CD8-positive, alpha-beta memory T cell (primary cell): ENCODE results near the gene NPTXR. TPM values are rescaled to one million over a fixed set of nuclear protein-coding genes. Genes with fewer than 3 reads are reported as not detected.
A peak's percentile ranks its signal among the peaks of the same experiment; 100 is the strongest.

Experiments used
- CTCF ChIA-PET: fragments of 350-600 bp; sonication (Branson Sonifier 250); formaldehyde crosslinking; loops from one replicate; lab custom pipeline; 2021; ENCODE audit warnings: antibody characterized with exemption; lab: Charles Lee
- POLR2A ChIA-PET: fragments of 350-600 bp; sonication (Branson Sonifier 250); formaldehyde crosslinking; loops from one replicate; lab custom pipeline; 2021; ENCODE audit warnings: antibody characterized with exemption; lab: Charles Lee
- DNase-seq, 5 donors: peaks; one replicate each; pipeline versions ENCODE4 v3.0.0 to v3.0.0-alpha.2; 2020 to 2022; ENCODE audit warnings: mixed read lengths in 1 of 5
- H3K27ac ChIP-seq: one replicate; pipeline ENCODE4 v1.7.0; 2013; ENCODE audit warnings: low read depth, mild to moderate bottlenecking, low read length, moderate library complexity
- H3K27me3 ChIP-seq: 2 replicates; pipeline ENCODE4 v1.7.0; 2013; ENCODE audit warnings: low read length, mild to moderate bottlenecking; ENCODE audit not compliant: insufficient read depth, poor library complexity, severe bottlenecking
- H3K36me3 ChIP-seq: 2 replicates; pipeline ENCODE4 v1.7.0; 2013; ENCODE audit warnings: mild to moderate bottlenecking, low read length, moderate library complexity; ENCODE audit not compliant: insufficient read depth
- H3K4me1 ChIP-seq: 2 replicates; pipeline ENCODE4 v1.7.0; 2013; ENCODE audit warnings: mild to moderate bottlenecking, low read length, moderate library complexity; ENCODE audit not compliant: insufficient read depth
- H3K4me3 ChIP-seq: 2 replicates; pipeline ENCODE4 v1.7.0; 2013; ENCODE audit warnings: mild to moderate bottlenecking, low read length
- H3K9me3 ChIP-seq: 2 replicates; pipeline ENCODE4 v1.7.0; 2013; ENCODE audit warnings: mild to moderate bottlenecking, low read length
- H3K27ac Mint-ChIP-seq, 8 donors: one replicate each; pipeline ENCODE4 v1.8.0; 2020 to 2021; ENCODE audit warnings: mixed read lengths in 8 of 8, mild to moderate bottlenecking in 6 of 8, inconsistent platforms in 3 of 8, moderate library complexity in 3 of 8
- H3K27me3 Mint-ChIP-seq, 2 donors: one replicate each; pipeline ENCODE4 v1.8.0; 2020 to 2021; ENCODE audit warnings: mixed read lengths in 2 of 2, mild to moderate bottlenecking in 1 of 2, moderate library complexity in 1 of 2
- H3K36me3 Mint-ChIP-seq, 3 donors: one replicate each; pipeline ENCODE4 v1.8.0; 2020 to 2021; ENCODE audit warnings: mixed read lengths in 3 of 3, inconsistent platforms in 1 of 3, mild to moderate bottlenecking in 1 of 3
- H3K4me1 Mint-ChIP-seq, 3 donors: one replicate each; pipeline ENCODE4 v1.8.0; 2020 to 2021; ENCODE audit warnings: mixed read lengths in 3 of 3, inconsistent platforms in 1 of 3, mild to moderate bottlenecking in 1 of 3
- H3K4me3 Mint-ChIP-seq, 7 donors: one replicate each; pipeline ENCODE4 v1.8.0; 2020 to 2021; ENCODE audit warnings: mixed read lengths in 7 of 7, mild to moderate bottlenecking in 6 of 7, moderate library complexity in 4 of 7, inconsistent platforms in 2 of 7
- H3K9me3 Mint-ChIP-seq, 5 donors: one replicate each; pipeline ENCODE4 v1.8.0; 2020 to 2022; ENCODE audit warnings: mixed read lengths in 5 of 5, mild to moderate bottlenecking in 3 of 5, moderate library complexity in 2 of 5, inconsistent platforms in 1 of 5
- polyA plus RNA-seq: library from polyadenylated mRNA; unstranded; fragments of 300-500 nt; fragmentation: Illumina TruSeq; gene quantifications from one replicate; pipeline ENCODE4 v1.2.3, GENCODE V29; 2021
- total RNA-seq, 2 experiments: library from RNA; stranded (reverse); gene quantifications; one replicate each; pipeline ENCODE4 v1.2.3, GENCODE V29; 2021

NPTXR gene
- total and polyA plus RNA-seq, 3 experiments from 2014 or later, result 1.0 to 6.3 (median 5.9) TPM

DNA sequence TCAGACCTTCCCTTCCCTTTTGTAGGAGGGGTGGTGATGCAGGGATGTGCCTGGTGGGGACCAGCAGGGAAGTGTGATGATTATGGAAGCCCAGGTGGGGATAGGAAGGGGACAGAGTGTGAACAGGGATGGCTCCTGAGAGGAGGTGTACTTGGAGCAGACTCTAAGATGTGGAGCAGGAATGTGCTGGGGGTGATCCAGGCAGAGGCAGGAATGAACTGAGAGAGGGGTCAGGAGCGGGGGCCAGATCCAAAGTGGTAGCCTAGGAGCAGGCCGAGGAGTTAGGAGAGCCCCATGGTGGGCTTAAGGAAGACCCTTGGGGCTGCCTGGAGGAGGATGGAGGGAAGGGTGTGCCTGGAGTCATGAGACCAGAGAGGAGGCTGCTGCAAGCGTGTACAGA, 3.7 kb downstream of the NPTXR start:
- POLR2A ChIA-PET, result no interaction called here
- CTCF ChIA-PET, result no interaction called here
- Histone ChIP-seq H3K27me3 (no peaks in the 10 kb centered on the region), H3K4me1 (peaks cover 20% of the 10 kb centered on the region), H3K4me3 (no peak overlapping the region), H3K27ac (no peak overlapping the region), H3K9me3 (no peaks in the 10 kb centered on the region), H3K36me3 (no peaks in the 10 kb centered on the region)
- H3K36me3 Mint-ChIP-seq, result peaks cover 0 to 6% (median 5%) of the 10 kb centered on the region in 3 donors
- H3K4me3 Mint-ChIP-seq, result peak overlapping the region in 2 of 7 donors; percentile 49 to 66
- peaks cover 21 to 38% (median 37%) of the 10 kb centered on the region in 3 donors for H3K4me1 Mint-ChIP-seq
- no peaks in the 10 kb centered on the region for H3K9me3 Mint-ChIP-seq
- H3K27ac Mint-ChIP-seq, result peak overlapping the region in 3 of 8 donors; percentile 19 to 67 (median 27)
- DNase-seq, result no peak
- H3K27me3 Mint-ChIP-seq, result peaks cover 7 to 11% of the 10 kb centered on the region in 2 donors

DNA sequence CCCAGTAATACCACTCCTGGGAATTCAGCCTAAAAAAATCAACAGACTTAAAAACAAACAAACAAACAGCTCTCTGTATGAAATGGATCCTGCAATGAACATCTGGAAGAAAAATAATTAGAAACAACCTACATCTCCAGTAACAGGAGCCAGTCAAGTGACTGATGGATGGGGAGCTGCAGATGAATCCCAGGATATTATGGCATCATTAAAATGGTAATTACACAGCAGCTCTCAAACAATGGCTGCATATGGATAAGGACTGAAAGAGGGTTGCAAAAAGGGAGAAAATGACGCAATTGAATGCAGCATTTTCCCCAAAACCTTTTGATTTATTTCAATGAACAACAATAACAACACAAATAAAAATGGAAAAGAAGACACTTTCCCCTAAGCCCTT, 4.1 kb downstream of the NPTXR start:
- H3K27me3 ChIP-seq, result no peaks in the 10 kb centered on the region
- no peaks in the 10 kb centered on the region for H3K36me3 ChIP-seq
- H3K27me3 Mint-ChIP-seq, result peaks cover 7 to 11% of the 10 kb centered on the region in 2 donors
- peak overlapping the region in 3 of 8 donors; percentile 17 to 67 (median 27) for H3K27ac Mint-ChIP-seq
- no peak for DNase-seq
- H3K4me1 Mint-ChIP-seq, result peaks cover 21 to 38% (median 37%) of the 10 kb centered on the region in 3 donors
- H3K9me3 Mint-ChIP-seq, result no peaks in the 10 kb centered on the region
- peaks cover 20% of the 10 kb centered on the region for H3K4me1 ChIP-seq
- no peak overlapping the region for H3K4me3 ChIP-seq
- ChIA-PET CTCF (no interaction called here), POLR2A (no interaction called here)
- H3K9me3 ChIP-seq, result no peaks in the 10 kb centered on the region
- H3K27ac ChIP-seq, result no peak overlapping the region
- peaks cover 0 to 6% (median 5%) of the 10 kb centered on the region in 3 donors for H3K36me3 Mint-ChIP-seq
- H3K4me3 Mint-ChIP-seq, result peak overlapping the region in 3 of 7 donors; percentile 34 to 56 (median 49)

- Mint-ChIP-seq H3K4me1 (peaks cover 16 to 29% (median 27%) of the 10 kb centered on the region in 3 donors), H3K27me3 (peaks cover 4 to 9% of the 10 kb centered on the region in 2 donors), H3K9me3 (no peaks in the 10 kb centered on the region), H3K36me3 (peaks cover 0 to 6% (median 3%) of the 10 kb centered on the region in 3 donors), H3K4me3 (peak overlapping the region in 1 of 7 donors; percentile 16), H3K27ac (peak overlapping the region in 1 of 8 donors; percentile 64)
- Histone ChIP-seq H3K36me3 (no peaks in the 10 kb centered on the region), H3K4me3 (no peak overlapping the region), H3K27ac (no peak overlapping the region), H3K9me3 (no peaks in the 10 kb centered on the region), H3K27me3 (no peaks in the 10 kb centered on the region), H3K4me1 (peaks cover 9% of the 10 kb centered on the region)
- ChIA-PET CTCF (interaction anchor here (1.1 kb wide), 1 partner anchor 9 kb away, joined by 3 read pairs; no protein-coding TSS in a partner anchor), POLR2A (no interaction called here)
- DNase-seq, result no peak
Measured at GRCh38 chr22:38837414-38837928, 6.4 kb downstream of the NPTXR start.

DNA sequence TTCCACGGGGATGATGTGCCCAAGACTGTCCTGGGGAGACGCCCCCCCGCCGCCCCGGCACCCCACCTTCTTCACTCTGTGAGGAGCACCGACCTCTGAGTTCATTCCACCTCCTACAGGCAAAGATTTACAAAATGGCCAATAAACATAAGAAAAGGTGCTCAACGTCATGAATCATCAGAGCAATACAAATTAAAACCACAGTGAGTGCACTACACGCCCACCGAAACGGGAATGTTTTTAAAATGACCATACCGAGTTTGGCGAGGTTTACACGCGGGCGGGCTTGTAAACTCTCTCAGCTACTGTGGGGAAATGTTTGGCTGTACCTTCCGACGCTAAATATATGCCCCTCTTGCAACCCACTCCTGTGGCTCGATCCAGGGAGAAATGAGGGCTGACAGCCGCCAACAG, 7.9 kb downstream of the NPTXR start:
- Mint-ChIP-seq H3K27me3 (peaks cover 0 to 9% of the 10 kb centered on the region in 2 donors), H3K9me3 (no peaks in the 10 kb centered on the region), H3K36me3 (peaks cover 0 to 6% (median 3%) of the 10 kb centered on the region in 3 donors), H3K4me3 (no peak overlapping the region), H3K27ac (no peak overlapping the region), H3K4me1 (peaks cover 9 to 17% (median 14%) of the 10 kb centered on the region in 3 donors)
- Histone ChIP-seq H3K36me3 (no peaks in the 10 kb centered on the region), H3K27ac (no peak overlapping the region), H3K9me3 (no peaks in the 10 kb centered on the region), H3K4me3 (no peak overlapping the region), H3K4me1 (no peaks in the 10 kb centered on the region), H3K27me3 (no peaks in the 10 kb centered on the region)
- DNase-seq, result no peak
- ChIA-PET CTCF (interaction anchor here (0.8 kb wide), 1 partner anchor 12 kb away, joined by 3 read pairs; no protein-coding TSS in a partner anchor), POLR2A (no interaction called here)

- no peak for DNase-seq
- H3K36me3 ChIP-seq, result no peaks in the 10 kb centered on the region
- peaks cover 3 to 8% (median 5%) of the 10 kb centered on the region in 3 donors for H3K4me1 Mint-ChIP-seq
- H3K27me3 Mint-ChIP-seq, result peaks cover 0 to 3% of the 10 kb centered on the region in 2 donors
- peaks cover 0 to 3% (median 3%) of the 10 kb centered on the region in 3 donors for H3K36me3 Mint-ChIP-seq
- CTCF ChIA-PET, result no interaction called here
- H3K4me1 ChIP-seq, result no peaks in the 10 kb centered on the region
- no peak overlapping the region for H3K27ac Mint-ChIP-seq
- POLR2A ChIA-PET, result no interaction called here
- H3K4me3 Mint-ChIP-seq, result no peak overlapping the region
- no peaks in the 10 kb centered on the region for H3K9me3 Mint-ChIP-seq
- H3K27me3 ChIP-seq, result no peaks in the 10 kb centered on the region
- no peaks in the 10 kb centered on the region for H3K9me3 ChIP-seq
- H3K4me3 ChIP-seq, result no peak overlapping the region
- no peak overlapping the region for H3K27ac ChIP-seq
Measured at GRCh38 chr22:38834991-38835390, 8.8 kb downstream of the NPTXR start.

- Mint-ChIP-seq H3K27me3 (peaks cover 0 to 2% of the 10 kb centered on the region in 2 donors), H3K4me3 (no peak overlapping the region), H3K36me3 (peaks cover 0 to 3% (median 3%) of the 10 kb centered on the region in 3 donors), H3K27ac (peak overlapping the region in 2 of 8 donors; percentile 46 to 68), H3K9me3 (no peaks in the 10 kb centered on the region), H3K4me1 (peaks cover 0 to 3% (median 0%) of the 10 kb centered on the region in 3 donors)
- no peaks in the 10 kb centered on the region for H3K36me3 ChIP-seq
- H3K4me1 ChIP-seq, result no peaks in the 10 kb centered on the region
- no peak overlapping the region for H3K27ac ChIP-seq
- H3K9me3 ChIP-seq, result no peaks in the 10 kb centered on the region
- H3K4me3 ChIP-seq, result no peak overlapping the region
- H3K27me3 ChIP-seq, result no peaks in the 10 kb centered on the region
- POLR2A ChIA-PET, result no interaction called here
- CTCF ChIA-PET, result interaction anchor here (2.3 kb wide), 1 partner anchor 9 kb away, joined by 8 read pairs; no protein-coding TSS in a partner anchor
- no peak for DNase-seq
Measured at GRCh38 chr22:38834215-38834953, 9.4 kb downstream of the NPTXR start.

GRCh38 chr22:38833061-38833460, 10.8 kb downstream of the NPTXR start:
- H3K27ac Mint-ChIP-seq, result no peak overlapping the region
- Histone ChIP-seq H3K27me3 (no peaks in the 10 kb centered on the region), H3K4me1 (no peaks in the 10 kb centered on the region), H3K4me3 (no peak overlapping the region), H3K27ac (no peak overlapping the region), H3K36me3 (no peaks in the 10 kb centered on the region), H3K9me3 (no peaks in the 10 kb centered on the region)
- peaks cover 0 to 5% of the 10 kb centered on the region in 2 donors for H3K27me3 Mint-ChIP-seq
- H3K36me3 Mint-ChIP-seq, result peaks cover 0 to 2% (median under 1%) of the 10 kb centered on the region in 3 donors
- no peak for DNase-seq
- H3K4me3 Mint-ChIP-seq, result no peak overlapping the region
- POLR2A ChIA-PET, result no interaction called here
- H3K9me3 Mint-ChIP-seq, result no peaks in the 10 kb centered on the region
- CTCF ChIA-PET, result interaction anchor here (2.3 kb wide), 1 partner anchor 10 kb away, joined by 8 read pairs; no protein-coding TSS in a partner anchor
- H3K4me1 Mint-ChIP-seq, result peaks cover 0 to 3% (median 0%) of the 10 kb centered on the region in 3 donors
